NCI-H82 (cell line): Measurements from ENCODE around the gene C2CD2L.
"Not testable (repeated sequence)": the region's sequence is repeated elsewhere in the genome, so short reads cannot be mapped to it uniquely, and the experiment has no call there.

ENCODE experiments used
- DNase-seq: peaks from one replicate; lab custom pipeline; 2025; lab: John Stamatoyannopoulos, UW

The C2CD2L gene

DNA sequence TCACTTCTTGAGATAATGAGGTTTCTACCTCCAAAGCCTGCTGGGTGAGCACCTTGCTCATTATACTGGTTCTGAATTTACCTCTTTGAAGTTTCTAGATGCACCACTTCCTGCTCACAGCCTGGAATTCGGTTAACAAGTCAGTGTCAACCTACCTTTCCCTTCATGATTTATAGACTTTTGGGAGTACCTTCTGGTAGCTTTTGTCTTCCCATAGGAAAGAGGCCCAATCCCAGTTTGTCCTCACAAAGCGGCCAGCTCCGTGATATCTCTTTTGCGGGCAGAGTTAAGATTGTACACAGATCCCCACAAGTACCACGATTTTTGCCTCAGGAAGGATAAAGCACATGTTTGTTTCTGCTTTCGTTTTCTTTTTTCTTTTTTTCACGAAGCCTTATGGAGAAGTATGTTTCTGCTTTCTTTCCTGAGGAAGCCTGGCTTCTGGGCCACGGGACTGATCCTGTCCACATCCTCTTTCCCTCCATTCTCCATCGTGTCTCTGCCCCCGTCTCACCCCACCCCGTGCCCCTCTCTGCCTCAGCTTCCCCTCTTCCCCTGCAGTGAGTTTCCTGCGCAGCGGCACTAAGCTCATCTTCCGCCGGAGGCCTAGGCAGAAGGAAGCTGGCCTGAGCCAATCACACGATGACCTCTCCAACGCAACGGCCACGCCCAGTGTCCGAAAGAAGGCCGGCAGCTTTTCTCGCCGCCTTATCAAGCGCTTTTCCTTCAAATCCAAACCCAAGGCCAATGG is 8.5 kb downstream of the C2CD2L start:
- no peak for DNase-seq

DNA sequence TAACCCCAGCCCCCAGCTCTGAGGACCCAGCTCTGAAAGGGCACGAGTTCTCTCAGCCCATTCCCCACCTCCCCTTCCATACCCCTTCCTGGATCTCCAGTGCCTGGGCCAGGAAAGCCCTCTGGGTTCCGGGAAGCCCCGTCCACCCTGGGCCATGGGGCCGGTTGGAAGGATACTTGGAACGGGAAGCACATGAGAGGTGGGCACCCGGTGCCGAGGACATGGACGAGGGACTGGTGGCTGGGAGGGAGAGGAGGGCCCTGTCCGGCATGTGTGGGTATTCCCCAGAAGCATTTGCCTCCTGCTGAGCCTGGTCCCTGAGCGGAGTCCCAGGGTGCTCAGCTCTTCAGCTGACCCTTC is 9.1 kb downstream of the C2CD2L start:
- DNase-seq = no peak

DNA sequence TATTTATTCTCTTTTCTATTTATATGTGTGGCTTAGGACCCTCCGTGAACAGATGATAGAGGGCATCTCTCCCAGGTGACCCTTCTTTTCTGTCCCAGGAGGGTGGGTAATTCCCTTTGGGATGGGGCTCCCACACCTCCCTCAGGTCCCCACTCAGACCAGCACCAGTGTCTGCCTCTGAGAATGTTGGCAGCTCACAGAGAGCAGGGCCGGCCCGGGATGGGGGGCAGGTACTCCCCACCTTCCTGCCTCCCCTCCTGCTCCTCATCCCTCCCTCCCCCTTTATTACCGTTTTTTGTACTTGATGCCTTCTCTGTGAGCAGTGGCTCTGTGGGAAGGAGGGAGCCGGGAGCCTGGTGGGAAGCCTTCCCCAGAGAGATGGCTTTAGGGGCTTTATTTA is 9.5 kb downstream of the C2CD2L start:
- DNase-seq = no peak

DNA sequence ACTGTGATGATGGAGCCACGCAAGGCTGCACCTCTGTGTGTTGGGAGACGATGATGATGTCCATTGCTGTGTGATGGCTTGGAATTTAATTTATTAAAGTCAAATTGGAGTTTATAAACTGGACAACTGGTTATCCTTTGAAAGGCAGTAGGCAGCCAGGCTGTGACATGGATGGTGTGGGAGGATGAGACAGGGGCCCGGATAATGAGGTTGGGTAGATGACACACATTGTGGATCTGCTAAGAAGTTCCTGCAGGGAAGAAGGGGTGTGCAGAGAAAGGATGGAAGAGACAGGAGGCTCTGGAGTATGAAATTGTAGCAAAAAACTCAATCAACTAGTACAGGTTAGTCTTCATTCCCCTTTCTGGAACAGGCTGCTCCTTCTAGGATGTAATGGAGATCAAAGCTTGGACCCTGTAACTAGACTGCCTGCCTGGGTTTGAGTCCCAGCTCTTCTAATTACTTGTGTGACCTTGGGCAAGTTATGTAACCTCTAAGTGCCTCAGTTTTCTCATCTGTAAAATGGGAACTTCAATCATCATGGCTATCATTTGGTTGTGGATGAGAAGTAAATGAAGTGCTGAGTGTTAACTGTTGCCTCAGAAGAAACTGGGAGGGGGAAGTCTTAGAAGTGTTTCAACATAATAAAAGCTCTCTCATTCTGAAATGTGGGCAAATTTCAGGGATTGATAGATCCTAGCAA is 10.0 kb downstream of the C2CD2L start:
- DNase-seq = no peak

DNA sequence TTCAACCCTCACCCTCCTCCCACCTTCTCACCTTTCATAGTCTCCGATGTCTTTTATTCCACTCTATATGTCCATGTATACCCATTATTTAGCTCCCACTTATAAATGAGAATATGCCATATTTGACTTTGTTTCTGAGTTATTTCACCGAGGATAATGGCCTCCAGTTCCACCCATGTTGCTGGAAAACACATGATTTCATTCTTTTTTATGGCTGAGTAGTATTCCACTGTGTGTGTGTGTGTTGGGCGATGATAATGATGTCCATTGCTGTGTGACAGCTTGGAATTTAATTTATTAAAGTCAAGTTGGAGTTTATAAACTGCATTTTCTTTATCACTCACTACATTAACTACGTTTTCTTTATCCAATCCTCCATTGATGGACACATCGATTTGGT is 11.1 kb downstream of the C2CD2L start:
- no peak for DNase-seq

DNA sequence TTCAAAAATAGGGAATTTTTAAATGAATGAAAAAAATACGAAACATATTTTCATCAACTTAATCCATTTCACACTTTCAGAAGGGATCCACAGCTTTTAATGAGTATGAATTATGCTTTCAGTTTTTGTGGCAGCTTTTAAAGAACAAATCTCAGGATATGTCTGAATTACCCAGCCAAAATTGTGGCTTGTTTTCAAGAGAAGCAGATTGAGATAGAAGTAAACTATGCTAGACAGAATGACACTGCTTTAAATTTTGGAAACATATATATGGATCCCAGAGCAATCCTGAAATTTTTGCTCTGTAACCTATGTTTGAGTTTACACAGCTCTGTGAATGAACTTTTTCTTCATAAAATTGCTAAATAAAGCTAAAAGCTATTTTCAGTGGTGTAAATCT is 11.8 kb downstream of the C2CD2L start:
- DNase-seq = no peak

DNA sequence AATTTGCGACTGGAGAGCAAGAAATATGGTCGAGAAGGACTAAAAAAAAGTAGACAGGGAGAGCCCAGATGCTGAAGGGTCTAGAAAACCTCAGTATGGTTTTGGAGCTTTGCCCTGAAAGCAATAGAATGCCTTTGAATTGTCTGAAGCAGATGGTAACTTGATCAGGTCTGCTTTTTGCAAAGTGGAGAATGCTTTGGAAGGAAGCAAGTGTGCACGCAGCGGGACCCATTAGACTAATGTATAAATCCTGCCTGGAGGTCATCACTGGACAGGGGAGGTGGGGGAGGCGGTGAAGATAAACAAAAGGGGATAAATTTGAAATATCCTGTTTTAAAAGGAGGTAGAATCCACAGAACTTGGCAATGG is 13.5 kb downstream of the C2CD2L start:
- DNase-seq = peak; percentile 59

DNA sequence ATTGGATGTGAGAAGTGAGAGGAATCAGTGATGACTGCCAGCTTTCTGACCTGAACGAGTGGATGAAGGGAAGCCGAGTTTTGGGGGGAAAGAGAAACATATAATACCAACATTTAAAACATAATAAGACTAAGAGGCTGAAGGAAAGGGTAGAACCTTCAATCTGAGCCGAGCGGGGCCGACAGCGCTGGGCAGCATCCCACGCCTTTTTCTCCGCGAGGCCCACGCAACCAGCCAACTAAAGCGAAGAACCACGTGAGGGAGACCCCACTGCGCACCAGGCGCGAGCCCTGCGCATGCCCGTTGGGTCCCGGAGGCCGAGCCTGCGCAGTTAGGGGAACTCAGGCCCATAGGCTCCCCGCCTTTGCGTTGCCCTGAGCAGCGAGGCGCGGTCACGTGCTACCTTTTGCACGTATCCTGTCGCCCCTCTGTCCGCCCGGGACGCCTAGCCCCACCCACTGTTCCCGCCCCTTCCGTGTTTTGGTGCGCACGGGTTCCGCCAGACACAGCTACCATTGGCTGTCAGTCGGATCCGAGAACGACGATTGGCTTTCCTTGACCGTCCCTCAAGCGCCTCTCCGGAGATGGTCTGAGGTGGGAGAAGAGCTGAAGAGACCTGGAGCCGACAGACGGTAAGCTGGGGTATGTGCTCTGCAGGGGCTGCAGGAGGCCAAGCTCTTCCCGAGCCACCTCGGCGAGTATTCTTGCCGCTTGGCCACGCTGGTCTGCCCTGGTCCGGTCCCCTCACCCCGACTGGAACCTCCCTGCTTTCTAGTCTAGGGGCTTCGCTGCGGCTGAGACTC is 14.1 kb downstream of the C2CD2L start, which contains the start of gene HINFP:
Gene HINFP, plus strand, starts transcription at position 573 of the 803 bp plus-strand sequence. CDS start 5,365 bp downstream, outside the sequence.
- DNase-seq = peak; percentile 99

DNA sequence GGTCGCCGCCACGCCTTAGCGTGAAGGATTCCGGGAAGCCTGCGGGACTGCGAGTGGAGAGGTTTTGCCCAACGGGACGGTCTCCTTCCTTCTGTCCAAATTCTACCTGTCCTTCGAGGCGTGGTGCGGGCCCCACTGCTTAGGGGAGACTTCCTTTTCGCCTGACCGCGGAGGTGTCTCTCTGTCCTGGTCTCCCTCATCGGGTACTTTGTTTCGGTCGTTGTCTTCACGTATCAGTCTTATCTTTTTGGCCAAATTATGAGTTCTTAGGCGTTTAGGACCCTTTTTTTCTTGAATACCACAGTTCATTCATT is 14.6 kb downstream of the C2CD2L start:
- DNase-seq = no peak

DNA sequence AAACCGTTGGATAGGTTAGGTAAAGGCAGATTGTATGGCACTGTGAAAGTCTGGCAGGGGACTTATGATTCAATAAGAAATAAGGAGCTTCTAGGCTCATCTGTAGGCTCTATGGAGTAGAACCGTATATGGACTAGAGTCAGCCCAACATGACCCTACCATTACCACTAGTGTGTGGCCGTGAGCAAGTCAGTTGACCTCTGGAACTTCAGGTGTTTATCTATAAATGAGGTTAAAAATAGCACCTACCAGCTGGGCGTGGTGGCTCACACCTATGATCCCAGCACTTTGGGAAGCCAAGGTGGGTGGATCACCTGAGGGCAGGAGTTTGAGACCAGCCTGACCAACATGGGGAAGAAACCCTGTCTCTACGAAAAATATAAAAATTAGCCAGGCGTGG is 18.7 kb downstream of the C2CD2L start:
- no peak for DNase-seq

DNA sequence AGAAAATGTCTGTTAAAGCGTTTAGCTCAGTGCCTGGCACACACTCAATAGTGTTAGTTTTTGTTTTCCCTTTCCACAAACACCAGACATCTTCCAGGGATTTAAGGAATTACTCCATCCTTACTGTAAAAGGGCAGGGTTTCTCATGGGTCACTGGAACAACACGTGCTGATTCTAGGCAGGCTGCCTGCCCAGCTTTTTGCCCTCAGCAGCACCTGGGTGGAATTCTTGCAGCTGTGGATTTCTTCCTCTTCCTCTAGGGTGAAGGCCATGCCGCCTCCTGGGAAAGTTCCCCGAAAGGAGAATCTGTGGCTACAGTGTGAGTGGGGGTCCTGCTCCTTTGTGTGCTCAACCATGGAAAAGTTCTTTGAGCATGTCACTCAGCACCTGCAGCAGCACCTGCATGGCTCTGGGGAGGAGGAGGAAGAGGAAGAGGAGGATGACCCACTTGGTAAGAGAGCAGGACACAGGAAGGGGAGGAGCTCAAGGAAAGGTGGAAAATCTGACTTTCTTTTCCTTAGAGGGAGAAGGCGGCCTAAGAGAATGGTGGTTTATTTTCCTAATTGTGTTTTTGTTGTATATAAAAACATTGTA is 19.6 kb downstream of the C2CD2L start:
- DNase-seq = no peak

DNA sequence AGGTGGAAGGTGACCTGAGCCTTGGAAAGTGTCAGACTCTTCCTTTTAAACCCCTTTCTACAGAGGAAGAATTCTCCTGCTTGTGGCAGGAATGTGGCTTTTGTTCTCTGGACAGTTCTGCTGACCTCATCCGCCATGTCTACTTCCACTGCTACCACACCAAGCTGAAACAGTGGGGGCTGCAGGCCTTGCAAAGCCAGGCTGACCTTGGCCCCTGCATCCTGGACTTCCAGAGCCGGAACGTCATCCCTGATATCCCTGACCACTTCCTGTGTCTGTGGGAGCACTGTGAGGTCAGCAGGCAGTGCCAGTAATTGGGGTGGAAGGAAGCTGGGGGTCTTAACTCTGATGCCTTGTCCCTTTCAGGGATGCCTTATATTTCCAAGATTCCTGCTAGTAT is 23.5 kb downstream of the C2CD2L start:
- DNase-seq = no peak

DNA sequence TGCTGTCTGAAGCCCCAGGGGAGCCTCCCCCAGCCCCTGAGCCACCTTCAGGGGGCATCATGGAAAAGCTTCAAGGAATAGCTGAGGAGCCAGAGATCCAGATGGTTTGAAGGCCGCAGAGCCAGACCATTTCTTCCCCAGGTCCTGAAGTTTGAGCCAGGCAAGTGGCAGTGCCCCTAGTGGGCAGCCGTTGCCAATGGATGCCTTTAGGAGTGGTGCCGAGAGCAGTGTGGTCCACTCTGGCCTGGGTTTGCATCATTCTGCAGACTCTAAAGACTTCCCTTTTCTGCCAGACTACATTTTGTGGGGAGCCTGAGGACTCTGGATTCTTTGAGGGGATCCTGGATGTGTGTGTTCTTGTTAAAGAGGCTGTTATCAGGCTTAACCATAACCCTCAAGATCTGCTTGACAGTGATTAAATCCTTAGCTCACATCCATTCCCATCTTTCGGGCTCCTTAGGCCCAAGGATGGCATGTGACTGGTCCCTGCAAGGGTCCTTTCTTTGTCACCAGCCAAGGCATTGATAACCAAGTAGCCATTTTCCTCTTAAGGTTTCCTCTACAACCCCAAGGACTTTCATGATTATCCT is 27.3 kb downstream of the C2CD2L start:
- peak; percentile 10 for DNase-seq

DNA sequence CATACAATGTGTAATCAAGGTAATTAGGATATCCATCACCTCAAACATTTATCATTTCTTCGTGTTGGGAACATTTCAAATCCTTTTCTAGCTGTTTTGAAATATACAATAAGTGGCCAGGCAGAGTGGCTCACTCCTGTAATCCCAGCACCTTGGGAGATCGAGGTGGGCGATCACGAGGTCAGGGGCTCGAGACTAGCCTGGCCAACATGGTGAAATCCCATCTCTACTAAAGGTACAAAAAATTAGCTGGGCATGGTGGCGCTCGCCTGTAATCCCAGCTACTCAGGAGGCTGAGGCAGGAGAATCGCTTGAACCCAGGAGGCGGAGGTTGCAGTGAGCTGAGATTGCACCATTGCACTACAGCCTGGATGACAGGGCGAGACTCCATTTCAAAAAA is 32.1 kb downstream of the C2CD2L start:
- not testable (repeated sequence) for DNase-seq

DNA sequence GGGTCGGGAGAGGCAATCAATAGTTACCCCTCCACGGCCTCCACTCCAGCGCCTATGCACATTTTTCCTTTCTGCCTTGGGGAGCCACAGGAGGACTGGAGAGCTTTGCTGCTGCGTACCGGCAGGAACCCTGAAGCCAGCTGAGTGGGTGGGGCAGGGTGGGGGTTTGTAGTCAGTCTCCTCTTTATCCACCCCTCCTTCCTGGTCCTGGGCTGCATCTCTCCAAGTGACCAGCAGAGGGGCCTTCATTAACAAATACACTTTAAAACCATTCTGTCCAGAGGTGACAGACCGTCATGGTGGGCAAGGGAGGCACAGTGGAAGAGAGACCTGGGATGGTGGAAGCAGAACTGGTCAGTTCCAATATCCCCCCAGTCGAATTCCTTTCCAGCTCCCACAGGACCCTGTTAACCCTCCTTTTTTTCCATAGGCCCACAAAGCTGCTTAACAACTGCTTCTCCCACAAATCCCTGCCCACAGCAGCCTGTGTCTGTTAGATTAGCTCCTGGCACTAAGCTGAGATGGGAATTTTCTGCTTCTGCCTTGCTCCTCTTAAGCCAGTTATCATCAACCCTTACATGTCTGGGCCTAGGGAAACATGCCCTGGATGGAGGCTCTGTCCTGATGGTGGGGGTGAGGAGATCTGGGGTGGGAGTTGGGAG is 37.8 kb downstream of the C2CD2L start:
- DNase-seq = peak; percentile 96

DNA sequence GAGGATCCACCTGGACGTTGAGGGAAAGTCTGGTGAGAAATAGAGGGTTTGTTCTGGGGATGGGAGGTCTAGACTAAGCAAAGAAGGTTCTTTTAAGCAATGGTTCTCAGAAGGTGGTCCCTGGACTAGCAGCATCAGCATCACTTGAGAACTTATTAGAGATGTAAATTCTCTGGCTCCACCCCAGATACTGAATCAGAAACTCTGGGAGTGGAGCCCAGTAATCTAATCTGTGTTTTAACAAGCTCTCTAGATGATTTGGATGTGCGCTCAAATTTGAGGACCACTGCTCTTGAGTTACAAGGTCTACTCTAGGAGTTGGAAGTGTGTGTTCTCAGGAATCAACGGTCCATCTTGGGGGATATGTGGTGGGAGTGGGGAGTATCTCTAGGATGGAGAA is 38.4 kb downstream of the C2CD2L start:
- no peak for DNase-seq

DNA sequence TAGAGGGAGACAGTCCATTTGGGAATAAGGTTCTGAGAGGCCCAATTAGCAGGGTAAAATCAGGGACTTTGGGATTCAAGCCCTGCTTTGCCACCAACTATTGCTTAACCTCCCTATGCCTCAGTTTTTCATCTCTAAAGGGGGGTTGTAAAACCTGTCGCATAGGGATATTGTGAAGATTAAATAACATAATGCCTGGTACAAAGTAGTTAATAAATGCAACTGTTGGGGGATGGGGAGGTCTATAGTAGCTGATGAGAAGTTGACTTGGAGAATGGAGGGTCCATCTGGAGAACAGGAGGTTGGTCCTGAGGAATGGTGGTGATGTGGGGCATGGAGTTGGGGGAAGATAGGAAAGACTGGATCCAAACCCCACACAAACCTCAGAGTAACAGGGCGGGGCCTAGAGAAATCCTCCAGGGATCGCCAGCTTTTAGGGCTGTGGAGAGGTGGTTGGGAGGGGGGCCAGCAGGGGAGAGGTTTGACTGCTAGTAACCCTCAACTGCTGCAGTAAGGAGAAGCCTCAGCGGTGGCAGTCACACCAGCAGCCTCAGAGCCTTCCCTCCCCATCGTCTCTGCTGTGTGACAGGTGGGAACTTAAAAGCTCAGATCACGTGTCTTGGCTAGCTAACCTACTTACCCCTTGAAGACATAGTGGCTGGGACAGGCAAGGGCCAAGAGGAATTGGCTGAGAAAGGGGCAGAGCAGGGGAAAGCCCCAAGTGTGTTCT is 40.6 kb downstream of the C2CD2L start:
- DNase-seq = peak; percentile 95

DNA sequence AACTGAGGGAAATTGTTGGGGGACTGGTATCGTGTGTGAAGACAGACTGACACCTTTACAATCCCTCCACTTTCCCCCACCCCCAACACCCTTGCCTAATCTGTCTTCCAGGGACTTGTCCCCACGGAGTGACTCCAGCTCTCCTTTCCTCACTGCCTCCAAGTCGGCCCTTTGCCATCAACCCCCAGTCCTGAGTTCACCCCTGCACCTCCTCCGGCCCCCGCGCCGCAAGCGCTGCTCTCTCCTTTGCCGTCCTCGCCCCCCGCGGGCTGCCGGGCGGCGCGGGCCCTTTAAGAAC is 41.5 kb downstream of the C2CD2L start:
- peak; percentile 58 for DNase-seq

DNA sequence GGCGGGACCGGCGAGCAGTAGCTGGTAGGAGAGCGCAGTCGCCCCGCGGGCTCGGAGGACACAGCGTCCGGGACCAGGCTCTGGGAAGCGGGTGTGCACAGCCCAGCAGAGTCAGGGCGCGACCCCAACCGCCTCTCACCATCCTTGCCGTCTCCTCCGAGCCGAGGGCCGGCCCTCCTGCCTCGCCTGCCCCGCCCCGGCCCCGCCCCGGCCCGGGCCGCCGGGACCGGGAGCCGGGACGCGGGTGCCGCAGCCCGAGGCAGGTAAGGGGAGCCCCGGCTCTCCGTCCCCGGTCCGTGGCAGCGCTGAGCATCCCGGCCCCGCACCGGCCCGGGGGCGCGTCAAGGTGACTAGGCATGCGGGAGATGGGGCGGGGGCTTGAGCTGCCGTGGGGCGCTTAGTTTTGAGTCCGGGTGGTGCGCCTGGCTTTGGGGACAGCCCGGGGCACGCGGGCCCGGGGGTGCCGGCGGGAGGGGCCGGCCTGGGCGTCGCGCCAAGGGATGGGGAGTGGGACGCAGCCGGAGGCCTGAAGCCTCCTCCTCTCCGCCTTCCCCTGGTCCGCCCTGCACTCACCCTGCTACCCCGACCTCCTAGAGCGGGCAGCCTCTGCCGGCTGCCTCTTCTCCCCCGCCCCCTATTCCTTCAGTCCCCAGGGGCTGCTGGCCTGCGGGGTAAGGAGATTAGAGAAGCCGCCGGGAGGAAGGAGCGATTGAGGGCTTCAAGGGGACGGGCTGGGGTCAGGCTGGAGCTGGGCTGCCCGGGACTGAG is 42.1 kb downstream of the C2CD2L start, which contains the start of gene ABCG4:
Gene ABCG4, plus strand, starts transcription at position 35 of the 768 bp plus-strand sequence. CDS start 914 bp downstream, outside the sequence.
- DNase-seq = peak; percentile 91

DNA sequence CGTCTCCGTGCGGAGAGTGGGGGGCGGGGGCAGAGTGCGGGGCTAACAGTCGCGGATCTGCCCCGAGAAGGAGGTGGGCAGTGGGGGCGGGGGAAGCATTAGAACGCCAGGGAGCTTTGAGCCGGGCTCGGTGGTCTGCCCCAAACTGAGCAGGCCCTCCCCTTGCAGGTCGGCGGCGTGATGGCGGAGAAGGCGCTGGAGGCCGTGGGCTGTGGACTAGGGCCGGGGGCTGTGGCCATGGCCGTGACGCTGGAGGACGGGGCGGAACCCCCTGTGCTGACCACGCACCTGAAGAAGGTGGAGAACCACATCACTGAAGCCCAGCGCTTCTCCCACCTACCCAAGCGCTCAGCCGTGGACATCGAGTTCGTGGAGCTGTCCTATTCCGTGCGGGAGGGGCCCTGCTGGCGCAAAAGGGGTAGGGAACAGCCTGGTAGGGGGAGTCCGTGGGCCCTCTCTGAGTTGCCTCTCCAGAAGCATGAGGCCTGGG is 42.7 kb downstream of the C2CD2L start:
- no peak for DNase-seq
